SK-N-SH (cell line): ENCODE results near the gene TOM1L2. TPM values are rescaled to one million over a fixed set of nuclear protein-coding genes. Genes with fewer than 3 reads are reported as not detected.
A peak's percentile ranks its signal among the peaks of the same experiment; 100 is the strongest.

Experiments
- CTCF ChIA-PET: fragments of 300-600, 350-600 bp; formaldehyde crosslinking; extraction: SDS; loops from one replicate; lab custom pipeline; 2021; lab: Yijun Ruan, JAX
- POLR2A ChIA-PET: fragments of 350-600 bp; sonication (Branson Sonifier 250); formaldehyde crosslinking; extraction: SDS; loops from one replicate; lab custom pipeline; 2020; ENCODE audit warnings: antibody characterized with exemption, inconsistent platforms; lab: Yijun Ruan, JAX
- DNase-seq: peaks from one replicate; pipeline ENCODE4 v3.0.0; 2012
- H2AFZ ChIP-seq: fragments of 200-600 bp; sonication (generic); 2 replicates; pipeline ENCODE4 v1.8.1; 2016; ENCODE audit warnings: antibody characterized with exemption, mild to moderate bottlenecking, low read depth
- H3F3A ChIP-seq: fragments of 200-600 bp; sonication (generic); replicated peaks from 2 replicates; pipeline ENCODE3; 2016; ENCODE audit warnings: antibody characterized with exemption, mild to moderate bottlenecking; ENCODE audit not compliant: insufficient read depth
- H3K27ac ChIP-seq, 2 experiments: fragments of 200-500 bp in 1 of 2; fragments of 200-600 bp in 1 of 2; sonication (Bioruptor generic) in 1 of 2; sonication (generic), shearing (Covaris generic) in 1 of 2; 2 replicates each; pipeline versions ENCODE4 v1.5.1 to v1.6.1; 2014 to 2016; ENCODE audit warnings: low read depth in 2 of 2, inconsistent platforms in 1 of 2, low read length in 1 of 2, mild to moderate bottlenecking in 1 of 2, mixed read lengths in 1 of 2
- H3K27me3 ChIP-seq: fragments of 200-600 bp; sonication (generic), shearing (Covaris generic); 2 replicates; pipeline ENCODE4 v1.6.1; 2016; ENCODE audit warnings: mixed run types; ENCODE audit not compliant: insufficient read depth
- H3K36me3 ChIP-seq, 2 experiments: fragments of 200-500 bp in 1 of 2; fragments of 200-600 bp in 1 of 2; sonication (Bioruptor generic) in 1 of 2; sonication (generic) in 1 of 2; replicated peaks in 1 of 2; 2 replicates each; pipeline versions ENCODE3 to v1.5.1; 2014 to 2016; ENCODE audit warnings: low read length in 1 of 2, mild to moderate bottlenecking in 1 of 2; ENCODE audit not compliant: insufficient read depth in 2 of 2, control insufficient read depth in 1 of 2
- H3K4me1 ChIP-seq, 2 experiments: fragments of 200-500 bp in 1 of 2; fragments of 200-600 bp in 1 of 2; sonication (Bioruptor generic) in 1 of 2; sonication (generic), shearing (Covaris generic) in 1 of 2; 2 replicates each; pipeline versions ENCODE4 v1.5.1 to v1.6.1; 2014 to 2016; ENCODE audit warnings: low read depth in 1 of 2, low read length in 1 of 2, mixed run types in 1 of 2; ENCODE audit not compliant: insufficient read depth in 2 of 2, control insufficient read depth in 1 of 2
- H3K4me2 ChIP-seq: fragments of 200-600 bp; sonication (generic), shearing (Covaris generic); 2 replicates; pipeline ENCODE4 v1.6.1; 2017; ENCODE audit warnings: mixed run types
- H3K4me3 ChIP-seq, 2 experiments: fragments of 200-500 bp in 1 of 2; fragments of 200-600 bp in 1 of 2; sonication (Bioruptor generic) in 1 of 2; sonication (generic), shearing (Covaris generic) in 1 of 2; 2 replicates each; pipeline versions ENCODE4 v1.5.1 to v1.8.1; 2014 to 2016; ENCODE audit warnings: low read depth in 2 of 2, inconsistent platforms in 1 of 2, low read length in 1 of 2, mild to moderate bottlenecking in 1 of 2, mixed read lengths in 1 of 2, moderate library complexity in 1 of 2
- H3K79me2 ChIP-seq: fragments of 200-600 bp; sonication (generic); 2 replicates; pipeline ENCODE4 v1.8.1; 2017; ENCODE audit warnings: mild to moderate bottlenecking; ENCODE audit not compliant: insufficient read depth
- H3K9ac ChIP-seq: fragments of 200-600 bp; sonication (generic); 2 replicates; pipeline ENCODE4 v1.6.1; 2017; ENCODE audit warnings: mixed run types
- H3K9me2 ChIP-seq: fragments of 200-600 bp; sonication (generic); 2 replicates; pipeline ENCODE4 v1.6.1; 2017; ENCODE audit warnings: mixed run types
- H3K9me3 ChIP-seq: fragments of 200-600 bp; sonication (generic); 2 replicates; pipeline ENCODE4 v1.6.1; 2017; ENCODE audit warnings: mixed run types, mild to moderate bottlenecking, moderate library complexity
- H4K20me1 ChIP-seq: fragments of 200-600 bp; sonication (generic); 2 replicates; pipeline ENCODE4 v1.6.1; 2017; ENCODE audit warnings: mild to moderate bottlenecking, mixed run types; ENCODE audit not compliant: insufficient read depth
- CHD2 ChIP-seq: fragments of 150-350 bp; IDR thresholded peaks from 2 replicates; pipeline ENCODE4 v1.6.1; 2018; ENCODE audit warnings: low read length; ENCODE audit not compliant: partially characterized antibody
- ELF1 ChIP-seq: IDR thresholded peaks from 2 replicates; pipeline ENCODE4 v1.4.0; 2012
- EZH2phosphoT487 ChIP-seq: fragments of 200-600 bp; sonication (generic); IDR thresholded peaks from 2 replicates; pipeline ENCODE4 v1.6.1; 2017; ENCODE audit warnings: low read depth, mixed run types, mild to moderate bottlenecking, antibody characterized with exemption, moderate library complexity, borderline replicate concordance
- FOXJ3 ChIP-seq: sonication (generic); formaldehyde crosslinking; IDR thresholded peaks from 2 replicates; pipeline ENCODE4 v1.5.1; 2020; ENCODE audit warnings: mild to moderate bottlenecking, missing genetic modification reagents
- IRF3 ChIP-seq: fragments of 150-350 bp; IDR thresholded peaks from 2 replicates; pipeline ENCODE4 v1.6.1; 2016; ENCODE audit warnings: mild to moderate bottlenecking, low read depth, low read length
- MXI1 ChIP-seq: IDR thresholded peaks from 2 replicates; pipeline ENCODE4 v1.6.1; 2012; ENCODE audit warnings: mild to moderate bottlenecking, low read depth, low read length, improper control_type of control experiment
- ZBTB33 ChIP-seq: IDR thresholded peaks from 2 replicates; pipeline ENCODE4 v1.4.0; 2012; ENCODE audit warnings: low read depth, borderline replicate concordance
- WGBS: methylation state at CpG from one replicate; pipeline ENCODE4 v1.1.6; 2017; ENCODE audit warnings: low lambda C conversion rate; 5-methylcytosine and 5-hydroxymethylcytosine counted together
- polyA plus RNA-seq, 3 experiments: library from polyadenylated mRNA; depleted of rRNA; stranded (reverse); fragments of >200 nt; gene quantifications; 2 replicates each; pipeline ENCODE4 v1.2.3, GENCODE V29; 2012
- TF ChIP-seq, protein P1 (sequence below): IDR thresholded peaks from 2 replicates; pipeline ENCODE4; 2012

The TOM1L2 gene
- polyA plus RNA-seq, 1 of the 3 experiments (the other 2 are of a cell fraction): 85.4 TPM

DNA sequence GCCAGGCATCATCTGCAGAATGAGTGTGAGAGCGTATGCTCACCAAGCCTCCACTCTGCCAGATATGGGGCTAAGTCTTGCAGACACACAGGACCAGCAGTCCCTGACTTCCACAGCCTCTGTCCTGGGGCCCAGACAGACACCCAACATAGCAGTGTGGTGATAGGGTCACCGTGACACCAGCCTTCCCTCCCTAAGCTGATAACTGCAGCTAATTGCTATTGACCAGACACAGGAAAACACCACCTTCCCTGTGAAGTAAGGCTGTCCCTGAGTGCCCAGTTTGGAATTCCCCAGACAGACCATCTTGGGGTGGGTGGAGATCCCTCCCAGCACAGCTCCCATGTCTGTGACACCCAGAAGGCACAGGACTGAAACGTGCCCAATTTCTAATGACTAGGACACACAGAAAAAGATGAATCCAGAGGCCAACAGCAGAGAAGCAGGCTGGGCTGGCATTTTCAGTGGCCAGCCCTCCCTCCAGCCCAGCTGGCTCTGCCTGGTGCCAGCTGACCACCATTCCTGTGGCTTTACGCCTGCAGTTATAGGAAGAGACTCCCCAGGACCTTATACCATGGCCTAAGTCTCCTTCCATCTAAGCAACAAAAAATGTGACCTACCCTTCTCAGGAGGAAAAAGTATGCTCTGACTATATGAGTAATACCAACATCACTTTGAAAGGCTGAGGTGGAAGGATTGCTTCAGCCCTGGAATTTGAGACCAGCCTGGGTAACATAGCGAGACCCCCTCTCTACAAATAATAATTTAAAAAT, 36.5 kb upstream of the TOM1L2 start (continued):
- TF ChIP-seq, protein P1, sequence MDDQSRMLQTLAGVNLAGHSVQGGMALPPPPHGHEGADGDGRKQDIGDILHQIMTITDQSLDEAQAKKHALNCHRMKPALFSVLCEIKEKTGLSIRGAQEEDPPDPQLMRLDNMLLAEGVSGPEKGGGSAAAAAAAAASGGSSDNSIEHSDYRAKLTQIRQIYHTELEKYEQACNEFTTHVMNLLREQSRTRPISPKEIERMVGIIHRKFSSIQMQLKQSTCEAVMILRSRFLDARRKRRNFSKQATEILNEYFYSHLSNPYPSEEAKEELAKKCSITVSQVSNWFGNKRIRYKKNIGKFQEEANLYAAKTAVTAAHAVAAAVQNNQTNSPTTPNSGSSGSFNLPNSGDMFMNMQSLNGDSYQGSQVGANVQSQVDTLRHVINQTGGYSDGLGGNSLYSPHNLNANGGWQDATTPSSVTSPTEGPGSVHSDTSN: no peak
- TF ChIP-seq ELF1 (no peak), CHD2 (peak; percentile 39), ZBTB33 (no peak), FOXJ3 (CRISPR knock-in tag) (no peak; the same call in 1 of the 2 replicates), MXI1 (0 out of 2 replicates have a peak, but pooled peaks have one; percentile 14), IRF3 (no peak)

DNA sequence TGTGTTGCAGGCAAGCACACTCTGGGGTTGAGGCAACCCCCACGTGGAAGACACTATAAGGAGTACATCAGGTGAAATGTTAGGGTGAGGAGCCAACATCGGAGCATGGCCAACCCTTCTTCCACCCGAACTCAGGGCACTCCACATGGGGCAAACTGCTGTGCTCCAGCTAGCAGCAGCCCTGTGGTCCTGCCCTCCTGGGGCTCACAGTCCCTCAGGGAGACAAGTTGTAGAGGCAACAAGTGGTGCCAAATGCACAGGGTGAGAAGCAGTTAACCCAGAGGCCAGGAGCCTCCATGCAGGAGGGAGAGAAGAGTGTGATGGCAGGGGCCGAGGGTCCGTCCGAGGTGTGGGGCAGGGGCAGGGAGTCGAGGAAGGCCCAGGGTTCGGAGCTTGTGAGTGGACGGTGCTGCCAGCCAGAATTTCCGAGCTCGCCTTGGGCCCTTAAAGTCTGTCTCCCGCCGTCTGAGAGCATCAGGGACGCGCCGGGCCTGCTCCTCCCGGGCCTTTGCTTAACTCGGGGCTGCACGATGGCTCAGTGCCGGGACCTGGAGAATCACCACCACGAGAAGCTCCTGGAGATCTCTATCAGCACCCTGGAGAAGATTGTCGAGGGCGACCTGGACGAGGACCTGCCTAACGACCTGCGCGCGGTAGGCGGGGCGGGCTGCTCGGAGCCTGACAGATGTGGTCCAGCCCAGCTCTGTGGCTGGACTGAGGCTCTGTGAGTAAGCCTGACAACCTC, 34.5 kb upstream of the TOM1L2 start:
- ChIA-PET POLR2A (no interaction called here), CTCF (interaction anchor here (0.7 to 2.9 kb wide), 6 partner anchors 12 to 116 kb away, joined by 3 to 6 read pairs (median 3); no protein-coding TSS in a partner anchor)
- Histone ChIP-seq H3K4me1 (peaks cover 11 to 34% of the 10 kb centered on the region in 2 experiments; a peak in 3 of 4 replicates), H3K9ac (no peak overlapping the region), H3K9me2 (no peaks in the 10 kb centered on the region), H3K27me3 (no peaks in the 10 kb centered on the region), H3K27ac (no peak overlapping the region; a peak in 1 of 4 replicates), H3K9me3 (no peaks in the 10 kb centered on the region), H3K4me2 (no peak overlapping the region), H4K20me1 (no peaks in the 10 kb centered on the region), H2AFZ (no peak overlapping the region), H3K4me3 (no peak overlapping the region), H3K79me2 (no peaks in the 10 kb centered on the region), H3K36me3 (no peaks in the 10 kb centered on the region), H3F3A (peaks cover 5% of the 10 kb centered on the region)
- 97% methylated on average over 18 of the region's 31 CpGs for WGBS
- no peak for DNase-seq
- no peak for TF ChIP-seq EZH2phosphoT487
